Mesothelial cell of epicardium (in vitro differentiated cells): ENCODE results near the gene ITGB7. TPM values are rescaled to one million over a fixed set of nuclear protein-coding genes. Genes with fewer than 3 reads are reported as not detected.
A peak's percentile ranks its signal among the peaks of the same experiment; 100 is the strongest.

ENCODE experiments used
- DNase-seq, 2 experiments: peaks; one replicate each; pipeline ENCODE4 v3.0.0; 2021; ENCODE audit warnings: low spot score in 2 of 2; ENCODE audit not compliant: unreplicated experiment in 2 of 2
- H3K27ac Mint-ChIP-seq: 2 replicates; pipeline ENCODE4 v1.8.0; 2021; ENCODE audit warnings: mixed read lengths
- H3K27me3 Mint-ChIP-seq: 2 replicates; pipeline ENCODE4 v1.8.0; 2021; ENCODE audit warnings: low read depth, mixed read lengths
- H3K36me3 Mint-ChIP-seq: 2 replicates; pipeline ENCODE4 v1.8.0; 2021; ENCODE audit warnings: mixed read lengths
- H3K4me1 Mint-ChIP-seq: 2 replicates; pipeline ENCODE4 v1.8.0; 2021; ENCODE audit warnings: mixed read lengths
- H3K4me3 Mint-ChIP-seq: 2 replicates; pipeline ENCODE4 v1.8.0; 2021; ENCODE audit warnings: mild to moderate bottlenecking, moderate library complexity, mixed read lengths
- H3K9me3 Mint-ChIP-seq: 2 replicates; pipeline ENCODE4 v1.8.0; 2021; ENCODE audit warnings: mixed read lengths
- CTCF ChIP-seq: fragments of 200-600 bp; sonication (generic); IDR thresholded peaks from one replicate; pipeline ENCODE4 v1.5.0; 2021; ENCODE audit warnings: antibody characterized with exemption; ENCODE audit not compliant: unreplicated experiment
- total RNA-seq: library from RNA; stranded (reverse); gene quantifications from 3 replicates; pipeline ENCODE4 v1.2.1, GENCODE V29; 2021

The ITGB7 gene
- total RNA-seq, 1 donor from 2014 or later: 4.9 TPM

DNA sequence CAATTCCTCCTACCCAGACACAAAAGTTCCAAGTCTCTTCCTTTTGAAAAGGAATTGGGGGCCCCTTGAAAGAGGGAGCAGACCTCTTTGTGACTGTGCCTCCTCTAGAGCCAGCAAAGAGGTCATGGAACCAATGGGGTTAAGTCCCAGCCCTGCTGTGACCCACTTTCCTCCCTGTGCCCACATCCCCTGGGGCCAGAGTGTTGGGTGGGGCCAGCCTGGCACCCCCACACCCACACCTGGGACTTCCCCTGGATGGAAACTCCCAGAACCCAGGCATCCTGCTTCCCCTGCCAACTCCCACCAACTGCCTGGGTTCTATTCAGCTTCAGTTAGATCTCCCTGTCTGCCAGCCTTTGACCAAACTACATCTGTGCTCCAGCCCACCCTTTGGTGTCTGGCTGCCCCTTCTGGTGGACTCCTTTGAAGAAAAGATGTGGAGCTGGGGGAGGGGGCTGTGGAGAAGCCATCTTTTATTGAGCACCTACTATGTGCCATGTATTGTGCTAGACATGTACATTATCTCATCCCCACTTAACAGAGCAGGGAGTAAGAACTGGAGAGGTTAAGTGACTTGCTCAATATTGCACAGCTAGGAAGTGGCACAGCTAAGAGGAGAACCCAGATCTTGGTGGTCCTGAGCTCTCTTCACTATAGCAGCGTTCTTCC is 29.5 kb upstream of the ITGB7 start:
- H3K4me3 Mint-ChIP-seq: no peak overlapping the region
- no peaks in the 10 kb centered on the region for H3K9me3 Mint-ChIP-seq
- H3K27ac Mint-ChIP-seq: no peak overlapping the region
- TF ChIP-seq CTCF: no peak
- DNase-seq: no peak
- H3K4me1 Mint-ChIP-seq: peaks cover 45% of the 10 kb centered on the region
- H3K27me3 Mint-ChIP-seq: no peaks in the 10 kb centered on the region
- H3K36me3 Mint-ChIP-seq: no peaks in the 10 kb centered on the region

- H3K9me3 Mint-ChIP-seq: no peaks in the 10 kb centered on the region
- no peaks in the 10 kb centered on the region for H3K36me3 Mint-ChIP-seq
- no peak overlapping the region for H3K4me3 Mint-ChIP-seq
- H3K4me1 Mint-ChIP-seq: peaks cover 47% of the 10 kb centered on the region
- no peak for TF ChIP-seq CTCF
- no peak for DNase-seq
- H3K27ac Mint-ChIP-seq: peak overlapping the region; percentile 65
- H3K27me3 Mint-ChIP-seq: no peaks in the 10 kb centered on the region
These were observed 28.8 kb upstream of the ITGB7 start for GRCh38 chr12:53235742-53236442.

- Mint-ChIP-seq H3K27ac (peak overlapping the region; percentile 65), H3K9me3 (no peaks in the 10 kb centered on the region), H3K36me3 (no peaks in the 10 kb centered on the region), H3K4me1 (peaks cover 52% of the 10 kb centered on the region), H3K27me3 (no peaks in the 10 kb centered on the region), H3K4me3 (no peak overlapping the region)
- TF ChIP-seq CTCF: no peak
- no peak for DNase-seq
These were observed 28.1 kb upstream of the ITGB7 start for GRCh38 chr12:53235164-53235563.

- no peak for DNase-seq
- no peak for TF ChIP-seq CTCF
- peak overlapping the region; percentile 43 for H3K27ac Mint-ChIP-seq
- peaks cover 60% of the 10 kb centered on the region for H3K4me1 Mint-ChIP-seq
- no peaks in the 10 kb centered on the region for H3K9me3 Mint-ChIP-seq
- peak overlapping the region; percentile 37 for H3K4me3 Mint-ChIP-seq
- H3K36me3 Mint-ChIP-seq: no peaks in the 10 kb centered on the region
- no peaks in the 10 kb centered on the region for H3K27me3 Mint-ChIP-seq
These were observed 27.3 kb upstream of the ITGB7 start for GRCh38 chr12:53234271-53234914.

GRCh38 chr12:53233671-53234121 is 26.6 kb upstream of the ITGB7 start:
- DNase-seq: no peak
- no peaks in the 10 kb centered on the region for H3K36me3 Mint-ChIP-seq
- no peak for TF ChIP-seq CTCF
- H3K4me1 Mint-ChIP-seq: peaks cover 63% of the 10 kb centered on the region
- no peaks in the 10 kb centered on the region for H3K27me3 Mint-ChIP-seq
- no peaks in the 10 kb centered on the region for H3K9me3 Mint-ChIP-seq
- H3K27ac Mint-ChIP-seq: peak overlapping the region; percentile 88
- H3K4me3 Mint-ChIP-seq: peak overlapping the region; percentile 37
